Measurements from ENCODE around the gene MPP7.
"Not testable (repeated sequence)": the region's sequence is repeated elsewhere in the genome, so short reads cannot be mapped to it uniquely, and the experiment has no call there.

Gene MPP7

DNA sequence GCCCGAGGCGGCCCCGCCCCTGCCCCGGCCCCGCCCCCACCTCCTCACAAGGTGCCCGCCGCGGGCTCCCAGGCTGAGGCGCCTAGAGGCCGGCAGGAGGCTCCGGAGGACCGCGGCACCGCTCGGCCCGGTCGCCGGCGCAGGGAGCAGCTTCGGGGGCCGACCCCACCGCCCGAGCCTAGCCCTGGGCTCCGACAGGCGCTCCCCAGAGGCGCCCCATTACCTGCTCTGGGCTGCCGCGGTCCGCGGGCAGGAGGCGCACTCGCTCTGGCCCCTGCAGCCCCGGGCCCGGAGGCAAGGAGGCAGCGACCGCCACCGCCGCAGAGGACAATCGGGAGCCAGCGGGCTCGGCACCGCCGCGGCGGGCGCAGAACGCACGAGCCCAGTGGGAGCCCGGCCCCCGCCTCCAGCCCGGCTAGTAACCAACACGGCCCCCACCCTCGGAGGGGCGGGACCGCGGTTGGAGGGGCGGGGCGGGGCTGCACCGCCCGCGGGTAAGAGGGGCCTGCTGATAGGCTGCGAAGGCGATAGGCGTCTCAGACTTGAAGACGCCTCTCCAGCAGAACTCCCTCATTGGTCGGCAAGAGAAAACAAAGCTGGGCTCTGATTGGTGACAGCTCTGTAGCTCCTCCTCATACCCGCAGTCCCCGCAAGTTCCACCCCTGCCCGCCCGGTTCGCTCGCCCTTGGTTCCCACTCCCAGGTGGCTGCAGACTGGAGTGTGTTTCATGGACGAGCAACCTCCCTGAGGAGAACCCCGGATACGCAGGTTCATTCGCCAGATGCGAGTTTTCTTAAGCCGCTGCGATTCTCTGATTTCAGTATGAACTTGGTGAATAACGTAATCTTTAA lies at the start of gene MPP7:
TSS of gene MPP7 (minus strand) at position 427 of the 851 bp plus-strand sequence. CDS start 64,460 bp downstream, outside the sequence.
- in situ Hi-C loops (cut with HindIII; ENCODE audit: low sequenced_read_pairs): no loop called here

DNA sequence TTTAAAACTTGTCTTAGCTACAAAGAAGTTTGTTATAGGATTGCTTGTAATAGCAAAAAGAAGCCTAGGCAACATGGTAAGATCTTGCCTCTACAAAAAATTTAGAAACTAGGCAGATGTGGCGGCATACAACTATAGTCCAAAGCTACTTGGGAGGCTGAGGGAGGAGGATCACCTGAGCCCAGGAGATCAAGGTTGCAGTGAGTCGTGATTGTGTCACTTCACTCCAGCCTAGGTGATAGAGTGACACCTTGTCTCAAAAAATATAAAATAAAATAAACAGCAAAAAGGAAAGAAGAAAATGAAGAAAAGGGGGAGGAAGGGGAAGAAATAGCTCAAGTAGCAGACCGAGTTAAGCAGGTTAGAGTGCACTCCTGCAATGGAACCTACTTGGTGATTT lies 47.0 kb upstream of the MPP7 start:
- in situ Hi-C loops (cut with HindIII; ENCODE audit: low sequenced_read_pairs): no loop called here

DNA sequence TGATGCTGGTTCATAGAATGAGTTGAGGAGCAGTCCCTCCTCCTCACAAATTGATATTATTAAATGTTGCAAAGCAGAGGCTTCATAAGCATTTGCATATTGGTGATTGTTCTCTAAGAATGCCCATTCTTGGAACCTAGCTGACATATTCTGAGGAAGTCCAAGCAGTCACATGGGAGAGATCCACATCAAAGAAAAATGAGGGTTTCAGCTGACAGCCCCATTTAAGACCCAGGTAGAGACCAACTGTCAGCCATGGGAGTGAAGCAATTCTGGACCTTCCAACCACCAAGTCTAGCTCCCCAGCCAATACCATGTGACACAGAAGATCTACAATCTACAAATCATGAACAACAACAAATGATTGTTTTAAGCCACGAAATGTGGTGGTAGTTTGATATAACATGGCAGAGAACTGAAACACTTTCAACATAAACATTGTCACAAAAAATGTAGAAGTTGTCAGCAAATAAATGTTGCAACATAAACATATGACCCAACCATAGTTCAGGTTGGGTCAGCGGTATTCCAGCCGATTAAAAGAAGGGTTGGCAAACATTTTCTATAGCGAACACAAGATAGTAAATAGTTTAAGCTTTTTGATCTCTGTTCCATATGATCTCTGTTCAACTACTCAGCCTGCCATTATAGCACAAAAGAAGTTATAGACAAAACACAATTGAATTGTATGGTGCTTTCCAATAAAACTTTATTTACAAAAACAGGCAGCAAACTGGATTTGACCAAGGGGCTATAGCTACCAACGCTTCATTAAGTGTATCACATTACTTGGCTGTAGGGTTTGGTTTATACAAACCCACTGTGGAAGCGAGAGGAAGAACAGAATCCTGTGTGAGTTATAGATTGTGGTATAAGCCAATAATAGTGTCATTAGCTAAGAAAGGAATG lies 41.4 kb upstream of the MPP7 start:
- in situ Hi-C loops (cut with HindIII; ENCODE audit: low sequenced_read_pairs): no loop called here

GRCh38 chr10:28343252-28343651 lies 40.4 kb upstream of the MPP7 start:
- in situ Hi-C loops (cut with HindIII; ENCODE audit: low sequenced_read_pairs): no loop called here

GRCh38 chr10:28341679-28342078 lies 38.8 kb upstream of the MPP7 start:
- in situ Hi-C loops (cut with HindIII; ENCODE audit: low sequenced_read_pairs): not testable (repeated sequence)

DNA sequence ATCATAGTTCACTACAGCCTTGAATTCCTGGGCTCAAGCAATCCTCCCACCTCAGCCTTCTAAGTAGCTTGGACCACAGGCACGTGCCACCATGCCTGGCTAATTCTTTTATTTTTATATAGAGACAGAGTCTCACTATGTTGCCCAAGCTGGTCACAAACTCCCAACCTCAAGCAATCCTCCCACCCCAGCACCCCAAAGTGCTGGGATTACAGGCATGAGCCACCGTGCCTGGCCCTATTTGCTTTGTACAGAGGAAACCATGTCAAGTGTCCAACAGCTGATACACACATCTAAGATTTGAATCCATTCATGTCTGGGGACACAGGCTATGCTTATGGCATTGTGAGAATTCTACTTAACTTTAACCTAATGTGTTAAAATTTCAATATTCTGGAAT lies 29.9 kb upstream of the MPP7 start:
- in situ Hi-C loops (cut with HindIII; ENCODE audit: low sequenced_read_pairs): no loop called here

DNA sequence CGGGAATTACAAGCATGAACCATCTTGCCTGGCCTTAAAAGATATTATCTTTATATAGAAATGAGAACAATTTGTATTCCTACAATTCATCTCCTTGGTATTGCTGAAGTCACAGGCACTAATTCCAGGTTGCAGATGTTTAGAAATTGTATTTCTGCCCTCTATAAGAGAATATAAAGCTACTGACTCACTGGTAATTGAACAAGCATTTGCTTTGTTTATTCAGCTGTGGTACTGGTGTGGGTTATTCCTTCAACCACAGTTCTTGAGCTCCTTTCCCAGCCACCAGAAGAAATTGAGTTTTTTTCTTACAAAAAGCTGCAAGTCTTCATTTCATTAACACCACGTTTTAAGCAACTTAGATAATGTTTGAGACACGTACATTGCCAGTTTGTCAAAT lies 29.0 kb upstream of the MPP7 start:
- in situ Hi-C loops (cut with HindIII; ENCODE audit: low sequenced_read_pairs): no loop called here

GRCh38 chr10:28331066-28331465 lies 28.2 kb upstream of the MPP7 start:
- in situ Hi-C loops (cut with HindIII; ENCODE audit: low sequenced_read_pairs): no loop called here

GRCh38 chr10:28328346-28328745 lies 25.5 kb upstream of the MPP7 start:
- in situ Hi-C loops (cut with HindIII; ENCODE audit: low sequenced_read_pairs): no loop called here

DNA sequence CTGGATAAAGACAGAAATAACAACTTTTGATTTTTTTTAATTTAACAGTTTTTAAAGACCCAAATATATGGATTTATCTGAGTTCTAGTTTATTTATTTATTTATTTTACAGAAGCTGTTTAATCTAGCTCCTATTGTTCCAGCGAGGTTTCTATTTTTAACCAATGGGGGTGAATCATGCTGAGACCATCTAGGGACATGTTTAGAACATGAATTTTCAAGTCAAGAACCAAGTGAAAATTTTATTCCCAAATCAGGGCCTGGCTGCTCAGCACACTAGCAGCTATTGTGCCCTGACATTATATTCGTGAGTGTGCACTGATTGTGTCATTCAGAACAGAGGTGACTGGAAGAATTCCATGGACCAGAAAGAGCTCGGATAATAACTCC lies 24.6 kb upstream of the MPP7 start:
- in situ Hi-C loops (cut with HindIII; ENCODE audit: low sequenced_read_pairs): no loop called here

GRCh38 chr10:28326516-28327490 lies 23.9 kb upstream of the MPP7 start:
- in situ Hi-C loops (cut with HindIII; ENCODE audit: low sequenced_read_pairs): no loop called here

- in situ Hi-C loops (cut with HindIII; ENCODE audit: low sequenced_read_pairs): no loop called here
Measured at GRCh38 chr10:28320799-28321198, 17.9 kb upstream of the MPP7 start.

- in situ Hi-C loops (cut with HindIII; ENCODE audit: low sequenced_read_pairs): no loop called here
Measured at GRCh38 chr10:28320090-28320489, 17.2 kb upstream of the MPP7 start.

- in situ Hi-C loops (cut with HindIII; ENCODE audit: low sequenced_read_pairs): not testable (repeated sequence)
Measured at GRCh38 chr10:28319061-28319460, 16.2 kb upstream of the MPP7 start.

GRCh38 chr10:28318626-28319025 lies 15.8 kb upstream of the MPP7 start:
- in situ Hi-C loops (cut with HindIII; ENCODE audit: low sequenced_read_pairs): no loop called here

GRCh38 chr10:28317760-28318159 lies 14.9 kb upstream of the MPP7 start:
- in situ Hi-C loops (cut with HindIII; ENCODE audit: low sequenced_read_pairs): no loop called here

- in situ Hi-C loops (cut with HindIII; ENCODE audit: low sequenced_read_pairs): no loop called here
Measured at GRCh38 chr10:28316696-28317095, 13.8 kb upstream of the MPP7 start.

DNA sequence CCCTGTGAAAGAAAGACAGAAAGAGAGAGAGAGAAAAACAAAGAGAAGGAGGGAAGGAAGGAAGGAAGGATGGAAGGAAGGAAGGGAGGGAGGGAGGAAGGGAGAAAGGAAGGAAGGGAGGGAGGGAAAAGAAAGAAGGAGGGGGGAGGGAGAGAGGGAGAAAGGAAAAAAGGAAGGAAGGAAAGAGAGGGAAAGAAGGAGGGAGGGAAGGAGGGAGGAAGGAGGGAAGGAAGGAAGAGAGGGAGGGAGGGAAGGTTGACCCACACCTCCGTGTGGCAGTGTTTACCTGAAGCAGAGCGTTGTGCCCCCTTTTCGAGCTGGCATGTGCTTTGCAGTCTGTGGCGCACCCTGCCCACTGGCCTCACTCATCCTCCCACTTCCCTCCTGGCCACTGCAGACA lies 12.3 kb upstream of the MPP7 start:
- in situ Hi-C loops (cut with HindIII; ENCODE audit: low sequenced_read_pairs): no loop called here

DNA sequence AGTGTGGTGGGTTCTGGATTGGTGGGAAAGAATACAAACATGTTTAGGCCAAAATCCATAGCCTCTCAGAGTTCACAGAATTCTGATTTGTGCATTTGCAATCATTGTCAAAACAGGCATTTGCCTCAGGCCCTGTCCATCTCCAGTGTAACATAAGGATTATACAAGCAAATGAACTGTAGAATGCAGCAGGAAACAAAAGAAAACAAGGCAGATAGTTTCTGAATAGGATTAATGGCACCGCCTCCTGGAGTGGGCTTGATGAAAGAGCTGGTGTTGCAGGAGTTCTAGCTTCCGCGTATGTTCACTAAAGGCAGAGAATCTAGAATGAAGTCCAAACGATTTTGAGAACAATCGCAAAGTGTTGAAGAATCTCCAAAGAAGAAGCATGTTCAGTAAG lies 11.3 kb upstream of the MPP7 start:
- in situ Hi-C loops (cut with HindIII; ENCODE audit: low sequenced_read_pairs): no loop called here

DNA sequence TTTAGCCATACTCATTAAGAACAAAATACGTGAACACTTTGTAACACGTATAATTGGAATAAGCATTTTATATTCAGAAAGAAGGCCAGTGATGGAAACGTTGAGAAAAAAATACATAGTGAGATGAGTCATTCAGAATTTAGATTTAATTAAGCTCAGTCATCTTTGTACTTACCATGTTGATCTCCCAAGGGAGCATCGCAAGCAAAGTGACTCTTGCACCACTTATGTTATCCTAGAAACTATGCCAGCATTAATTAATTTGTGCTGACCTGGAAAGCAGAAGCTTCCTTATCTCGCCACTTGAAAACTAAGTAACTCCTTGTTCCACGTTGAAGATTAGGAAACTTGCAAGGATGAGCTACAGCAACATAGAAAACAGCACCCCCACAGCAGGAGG lies 9.7 kb upstream of the MPP7 start:
- in situ Hi-C loops (cut with HindIII; ENCODE audit: low sequenced_read_pairs): no loop called here

GRCh38 chr10:28311104-28311503 lies 8.2 kb upstream of the MPP7 start:
- in situ Hi-C loops (cut with HindIII; ENCODE audit: low sequenced_read_pairs): no loop called here

All from endothelial cell of hepatic sinusoid (primary cell).